ENCODE results near the gene EYS. TPM values are rescaled to one million over a fixed set of nuclear protein-coding genes. Genes with fewer than 3 reads are reported as not detected.

The EYS gene
- total RNA-seq, 2 experiments from 2014 or later = not detected

GRCh38 chr6:64812138-64812537, 894.9 kb downstream of the EYS start:
- Mint-ChIP-seq H3K9me3 (no peaks in the 10 kb centered on the region), H3K36me3 (no peaks in the 10 kb centered on the region), H3K4me3 (no peak overlapping the region), H3K27me3 (no peaks in the 10 kb centered on the region), H3K4me1 (no peaks in the 10 kb centered on the region), H3K27ac (no peak overlapping the region)
- no peak for ATAC-seq (ENCODE audit: low read depth)
- POLR2A ChIA-PET = no interaction called here
- DNase-seq = no peak

DNA sequence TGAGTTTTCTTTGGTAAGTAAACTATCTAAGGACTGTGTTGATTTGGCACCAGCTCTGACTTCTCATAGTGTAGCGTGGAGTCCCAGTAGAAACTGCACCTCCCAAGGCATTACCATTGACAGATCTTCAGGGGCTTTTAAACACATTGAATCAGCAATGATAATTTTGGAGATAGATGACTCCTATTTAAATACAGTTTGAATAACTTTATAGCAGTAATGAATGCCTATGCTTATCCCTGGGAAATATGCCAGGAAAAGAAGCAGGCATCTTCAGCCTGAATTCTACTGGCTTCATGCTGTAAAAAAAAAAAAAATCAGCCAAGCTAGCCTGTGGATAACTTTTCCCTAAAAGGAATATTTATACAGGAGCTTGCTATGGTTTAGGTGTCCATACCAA, 895.9 kb downstream of the EYS start:
- Mint-ChIP-seq H3K4me3 (no peak overlapping the region), H3K9me3 (no peaks in the 10 kb centered on the region), H3K4me1 (no peaks in the 10 kb centered on the region), H3K27me3 (no peaks in the 10 kb centered on the region), H3K27ac (no peak overlapping the region), H3K36me3 (no peaks in the 10 kb centered on the region)
- POLR2A ChIA-PET = no interaction called here
- ATAC-seq (ENCODE audit: low read depth) (no peak), DNase-seq (no peak)

GRCh38 chr6:64807785-64808184, 899.2 kb downstream of the EYS start:
- H3K4me1 Mint-ChIP-seq = no peaks in the 10 kb centered on the region
- no peaks in the 10 kb centered on the region for H3K36me3 Mint-ChIP-seq
- H3K27me3 Mint-ChIP-seq = no peaks in the 10 kb centered on the region
- ATAC-seq (ENCODE audit: low read depth) = no peak
- no peaks in the 10 kb centered on the region for H3K9me3 Mint-ChIP-seq
- H3K27ac Mint-ChIP-seq = no peak overlapping the region
- H3K4me3 Mint-ChIP-seq = no peak overlapping the region
- no peak for DNase-seq
- POLR2A ChIA-PET = no interaction called here

DNA sequence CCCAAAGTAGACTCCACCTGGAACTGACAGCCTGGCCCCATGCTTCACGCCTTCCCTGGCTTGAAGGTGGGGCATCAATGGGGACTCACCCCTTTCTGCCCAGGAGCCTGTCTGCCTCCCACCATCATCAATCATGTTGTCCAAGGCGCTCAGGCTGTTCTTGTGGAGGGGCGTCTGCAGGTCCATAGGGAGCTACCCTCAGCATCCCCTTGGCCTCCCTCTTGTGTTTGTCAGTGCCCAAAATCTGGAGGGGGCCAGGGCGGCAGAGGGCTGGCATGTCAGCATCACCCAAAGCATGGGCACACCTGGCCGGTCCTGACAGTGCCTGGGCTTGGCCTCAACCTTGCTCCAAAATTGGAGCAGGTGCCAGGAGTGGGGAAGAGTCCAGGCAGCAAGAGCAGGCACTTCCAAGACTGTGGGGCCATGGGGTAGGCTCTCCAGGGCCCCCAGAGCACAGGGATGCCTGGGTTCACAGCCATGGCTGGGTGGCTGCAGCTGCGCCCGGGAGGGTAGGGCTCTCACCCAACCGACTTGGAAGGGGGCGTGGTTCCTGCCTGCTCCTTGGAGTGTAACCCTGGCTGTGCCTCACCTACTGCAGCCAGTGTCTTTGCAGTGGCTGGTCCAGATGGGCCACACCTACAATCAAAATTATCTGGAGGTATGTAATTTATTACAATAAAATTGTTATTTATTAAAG, 903.4 kb downstream of the EYS start:
- H3K27ac Mint-ChIP-seq = no peak overlapping the region
- no peaks in the 10 kb centered on the region for H3K36me3 Mint-ChIP-seq
- no peaks in the 10 kb centered on the region for H3K27me3 Mint-ChIP-seq
- ATAC-seq (ENCODE audit: low read depth) (no peak), DNase-seq (no peak)
- no peaks in the 10 kb centered on the region for H3K4me1 Mint-ChIP-seq
- H3K4me3 Mint-ChIP-seq = no peak overlapping the region
- H3K9me3 Mint-ChIP-seq = no peaks in the 10 kb centered on the region
- POLR2A ChIA-PET = no interaction called here

GRCh38 chr6:64792534-64792933, 914.5 kb downstream of the EYS start:
- DNase-seq (no peak), ATAC-seq (ENCODE audit: low read depth) (no peak)
- Mint-ChIP-seq H3K4me1 (peaks cover 2% of the 10 kb centered on the region), H3K27ac (no peak overlapping the region), H3K36me3 (no peaks in the 10 kb centered on the region), H3K9me3 (peaks cover 1% of the 10 kb centered on the region), H3K4me3 (no peak overlapping the region), H3K27me3 (no peaks in the 10 kb centered on the region)
- POLR2A ChIA-PET = no interaction called here

GRCh38 chr6:64789476-64789875, 917.5 kb downstream of the EYS start:
- no peaks in the 10 kb centered on the region for H3K27me3 Mint-ChIP-seq
- no peak overlapping the region for H3K4me3 Mint-ChIP-seq
- POLR2A ChIA-PET = no interaction called here
- H3K27ac Mint-ChIP-seq = no peak overlapping the region
- H3K36me3 Mint-ChIP-seq = no peaks in the 10 kb centered on the region
- ATAC-seq (ENCODE audit: low read depth) (no peak), DNase-seq (no peak)
- H3K4me1 Mint-ChIP-seq = peaks cover 2% of the 10 kb centered on the region
- H3K9me3 Mint-ChIP-seq = no peaks in the 10 kb centered on the region

- H3K9me3 Mint-ChIP-seq = no peaks in the 10 kb centered on the region
- ATAC-seq (ENCODE audit: low read depth) (no peak), DNase-seq (no peak)
- H3K36me3 Mint-ChIP-seq = no peaks in the 10 kb centered on the region
- no peak overlapping the region for H3K27ac Mint-ChIP-seq
- H3K27me3 Mint-ChIP-seq = no peaks in the 10 kb centered on the region
- H3K4me1 Mint-ChIP-seq = peaks cover 2% of the 10 kb centered on the region
- POLR2A ChIA-PET = no interaction called here
- no peak overlapping the region for H3K4me3 Mint-ChIP-seq
Measured at GRCh38 chr6:64786736-64787135, 920.3 kb downstream of the EYS start.

GRCh38 chr6:64782877-64783276, 924.1 kb downstream of the EYS start:
- no peaks in the 10 kb centered on the region for H3K27me3 Mint-ChIP-seq
- H3K9me3 Mint-ChIP-seq = peaks cover 1% of the 10 kb centered on the region
- H3K27ac Mint-ChIP-seq = no peak overlapping the region
- ATAC-seq (ENCODE audit: low read depth) (no peak), DNase-seq (no peak)
- no peaks in the 10 kb centered on the region for H3K4me1 Mint-ChIP-seq
- POLR2A ChIA-PET = no interaction called here
- H3K36me3 Mint-ChIP-seq = no peaks in the 10 kb centered on the region
- H3K4me3 Mint-ChIP-seq = no peak overlapping the region

- Mint-ChIP-seq H3K4me1 (no peaks in the 10 kb centered on the region), H3K4me3 (no peak overlapping the region), H3K27me3 (no peaks in the 10 kb centered on the region), H3K36me3 (no peaks in the 10 kb centered on the region), H3K9me3 (peaks cover 4% of the 10 kb centered on the region), H3K27ac (no peak overlapping the region)
- DNase-seq (no peak), ATAC-seq (ENCODE audit: low read depth) (no peak)
- POLR2A ChIA-PET = no interaction called here
Measured at GRCh38 chr6:64777941-64778785, 928.9 kb downstream of the EYS start.

DNA sequence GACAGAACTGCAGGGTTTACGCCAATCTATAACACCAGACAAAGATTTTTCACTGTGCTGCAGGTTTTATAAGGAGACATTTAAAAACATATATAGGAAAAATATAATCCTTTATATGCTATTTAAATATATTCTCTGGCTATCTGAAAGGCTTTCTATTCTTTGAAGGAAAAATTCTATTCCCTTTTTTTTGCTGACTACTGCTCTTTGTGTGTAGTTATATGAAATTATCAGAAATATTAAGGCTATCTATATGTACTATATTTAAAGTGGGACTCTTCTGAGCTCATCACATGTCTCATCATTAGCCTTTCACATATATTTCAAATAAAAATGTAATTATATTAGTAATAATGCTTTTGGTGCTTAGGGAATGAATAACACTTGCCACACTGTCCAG, 930.7 kb downstream of the EYS start:
- no peaks in the 10 kb centered on the region for H3K27me3 Mint-ChIP-seq
- no peaks in the 10 kb centered on the region for H3K36me3 Mint-ChIP-seq
- DNase-seq (no peak), ATAC-seq (ENCODE audit: low read depth) (no peak)
- H3K4me3 Mint-ChIP-seq = no peak overlapping the region
- H3K4me1 Mint-ChIP-seq = no peaks in the 10 kb centered on the region
- H3K9me3 Mint-ChIP-seq = peaks cover 6% of the 10 kb centered on the region
- POLR2A ChIA-PET = no interaction called here
- no peak overlapping the region for H3K27ac Mint-ChIP-seq

DNA sequence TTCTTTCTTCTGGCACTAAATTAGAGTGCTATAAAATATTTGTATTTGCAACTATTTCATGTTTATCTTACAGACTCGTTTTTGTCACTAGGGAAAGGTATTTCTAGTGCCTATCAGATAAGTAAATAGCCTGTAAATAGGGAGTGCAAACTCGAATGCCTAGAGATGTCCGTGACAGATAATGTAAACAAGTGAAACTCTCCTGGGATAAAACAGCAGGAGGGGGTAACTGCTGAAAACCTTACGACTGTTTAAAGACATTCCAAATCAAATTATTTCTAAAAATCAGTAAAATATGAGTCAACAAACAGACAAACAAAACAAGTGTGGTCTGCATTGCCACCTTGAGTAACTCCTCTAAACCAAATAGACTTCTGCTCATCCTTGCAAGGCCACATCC, 932.1 kb downstream of the EYS start:
- Mint-ChIP-seq H3K4me1 (no peaks in the 10 kb centered on the region), H3K27me3 (no peaks in the 10 kb centered on the region), H3K4me3 (no peak overlapping the region), H3K27ac (no peak overlapping the region), H3K36me3 (no peaks in the 10 kb centered on the region), H3K9me3 (peaks cover 6% of the 10 kb centered on the region)
- DNase-seq (no peak), ATAC-seq (ENCODE audit: low read depth) (no peak)
- POLR2A ChIA-PET = no interaction called here

DNA sequence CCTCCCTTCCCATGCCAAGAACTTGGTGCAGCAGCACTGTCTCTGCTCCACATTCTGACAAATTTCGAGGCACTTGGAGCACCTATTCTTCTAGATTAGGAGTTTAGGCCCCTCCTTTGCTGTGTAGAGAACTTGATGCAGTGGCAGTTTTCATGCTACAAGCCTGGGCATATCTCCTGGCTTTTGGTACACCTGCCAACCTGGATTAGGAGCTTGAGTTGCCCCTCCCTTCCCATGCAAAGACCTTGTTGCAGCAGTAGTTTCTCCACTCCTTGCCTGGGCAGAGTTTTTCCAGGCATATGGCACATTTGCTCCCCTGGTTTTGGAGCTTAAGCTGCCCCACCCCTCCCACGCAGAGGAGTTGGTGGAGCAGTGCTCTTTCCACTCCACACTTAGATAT, 956.1 kb downstream of the EYS start:
- DNase-seq = no peak
- Mint-ChIP-seq H3K27ac (no peak overlapping the region), H3K4me3 (no peak overlapping the region), H3K27me3 (no peaks in the 10 kb centered on the region), H3K9me3 (peaks cover 3% of the 10 kb centered on the region), H3K4me1 (no peaks in the 10 kb centered on the region), H3K36me3 (no peaks in the 10 kb centered on the region)
- POLR2A ChIA-PET = no interaction called here
- no peak for ATAC-seq (ENCODE audit: low read depth)

DNA sequence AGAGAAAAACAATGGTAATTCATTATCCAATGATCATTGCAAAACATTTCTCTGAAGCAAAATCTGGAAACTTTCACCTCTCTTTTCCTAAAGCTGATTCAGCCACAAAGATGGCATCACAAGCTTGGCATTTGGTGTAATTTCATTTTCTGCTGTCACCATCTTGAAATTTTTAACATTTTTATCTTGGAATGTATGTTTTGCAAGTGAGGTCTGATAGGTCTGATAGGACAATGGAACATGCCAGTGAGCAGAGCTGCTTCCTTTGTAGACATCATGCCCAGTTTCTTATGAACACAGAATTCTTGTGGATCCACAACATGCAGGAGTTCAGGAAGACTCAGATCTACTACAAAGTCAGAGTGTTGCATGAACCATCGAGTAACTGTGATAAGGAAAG, 969.6 kb downstream of the EYS start:
- H3K27ac Mint-ChIP-seq = no peak overlapping the region
- no peaks in the 10 kb centered on the region for H3K9me3 Mint-ChIP-seq
- H3K27me3 Mint-ChIP-seq = no peaks in the 10 kb centered on the region
- ATAC-seq (ENCODE audit: low read depth) (no peak), DNase-seq (no peak)
- POLR2A ChIA-PET = no interaction called here
- H3K36me3 Mint-ChIP-seq = no peaks in the 10 kb centered on the region
- no peaks in the 10 kb centered on the region for H3K4me1 Mint-ChIP-seq
- no peak overlapping the region for H3K4me3 Mint-ChIP-seq

DNA sequence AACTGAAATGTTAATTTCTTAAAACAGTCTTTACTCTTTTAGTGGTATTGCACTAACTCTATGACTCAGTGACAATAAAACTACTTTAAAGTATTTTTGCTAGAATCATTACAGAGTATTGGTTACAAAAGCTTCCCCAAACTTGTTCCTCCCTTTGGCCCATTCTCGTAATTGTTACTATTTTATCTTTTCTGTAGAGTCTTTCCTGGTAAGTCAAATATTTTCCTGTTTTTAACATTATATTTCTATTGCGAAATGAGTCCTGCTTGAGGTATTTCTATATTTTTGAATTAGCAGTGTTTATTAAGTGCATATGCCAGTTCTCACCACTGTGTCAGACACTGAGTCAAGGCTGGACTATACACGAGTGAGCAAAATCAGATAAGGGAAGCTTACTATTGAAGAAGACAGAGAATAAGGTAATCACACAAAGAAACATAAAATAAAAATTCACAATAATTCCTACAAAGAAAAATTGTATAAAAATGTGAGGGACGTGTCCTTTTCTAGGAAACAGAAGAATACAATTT, 970.5 kb downstream of the EYS start:
- H3K4me3 Mint-ChIP-seq = no peak overlapping the region
- no peak overlapping the region for H3K27ac Mint-ChIP-seq
- POLR2A ChIA-PET = no interaction called here
- peaks cover 1% of the 10 kb centered on the region for H3K9me3 Mint-ChIP-seq
- H3K36me3 Mint-ChIP-seq = no peaks in the 10 kb centered on the region
- H3K27me3 Mint-ChIP-seq = no peaks in the 10 kb centered on the region
- DNase-seq = no peak
- no peak for ATAC-seq (ENCODE audit: low read depth)
- H3K4me1 Mint-ChIP-seq = no peaks in the 10 kb centered on the region

All from activated naive CD8-positive, alpha-beta T cell treated with anti-CD3 and anti-CD28 coated beads, Interleukin-2, amount 10 ng/mL, durations not matched to agents 7 days and 5 days (primary cell).